Ramos (cell line): ENCODE data around the gene CIBAR2.

Experiments
- in situ Hi-C: fragments of 300-500 bp; cut with MboI; formaldehyde crosslinking; loops from one replicate; pipeline ENCODE4 v1.14.3; 2022; ENCODE audit warnings: low sequenced_read_pairs; ENCODE audit not compliant: unreplicated experiment

The CIBAR2 gene

GRCh38 chr16:85112364-85112763 is at the start of gene CIBAR2:
Gene CIBAR2, minus strand, starts transcription at chr16:85112472. Its CDS starts 120 bp downstream, at chr16:85112352.
- in situ Hi-C loops, result no loop called here

DNA sequence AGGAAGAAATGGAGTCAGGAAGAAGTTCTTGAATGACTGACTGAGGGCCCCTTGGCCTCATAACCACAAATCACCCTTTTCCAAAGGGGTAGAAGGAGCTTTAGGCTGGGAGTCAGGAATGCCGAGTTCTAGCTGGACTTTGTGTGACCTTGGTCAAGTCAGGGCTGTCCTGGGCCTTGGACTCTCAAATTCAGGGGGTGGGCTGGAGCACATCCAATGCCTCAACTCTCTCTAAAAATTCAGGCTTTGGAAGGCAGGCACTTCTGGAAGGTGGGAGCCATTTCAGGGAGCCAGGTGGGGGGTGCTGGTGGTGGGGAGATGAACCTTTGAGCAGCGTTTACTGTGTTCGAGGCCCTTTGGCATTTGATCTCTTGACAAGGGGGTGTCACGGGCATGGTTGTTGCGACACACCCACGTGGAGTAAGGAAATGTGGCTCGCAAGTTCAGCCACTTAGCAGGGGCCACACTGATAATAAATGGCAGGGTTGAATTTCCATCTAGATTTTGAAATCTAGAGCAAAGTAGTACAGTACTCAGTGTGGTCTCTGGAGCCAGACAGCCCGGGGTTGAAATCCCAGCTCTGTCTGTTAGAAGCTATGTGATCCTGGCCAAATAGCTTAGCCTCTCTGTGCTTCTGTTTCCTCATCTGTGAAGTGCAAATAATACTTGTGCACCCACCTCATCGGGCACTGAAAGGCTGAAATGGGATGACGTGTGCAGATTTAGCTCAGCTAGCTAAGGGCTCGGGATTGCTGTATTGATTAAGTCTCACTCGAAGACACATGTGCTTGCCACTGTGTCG is 47.1 kb upstream of the CIBAR2 start:
- in situ Hi-C loops, result no loop called here

DNA sequence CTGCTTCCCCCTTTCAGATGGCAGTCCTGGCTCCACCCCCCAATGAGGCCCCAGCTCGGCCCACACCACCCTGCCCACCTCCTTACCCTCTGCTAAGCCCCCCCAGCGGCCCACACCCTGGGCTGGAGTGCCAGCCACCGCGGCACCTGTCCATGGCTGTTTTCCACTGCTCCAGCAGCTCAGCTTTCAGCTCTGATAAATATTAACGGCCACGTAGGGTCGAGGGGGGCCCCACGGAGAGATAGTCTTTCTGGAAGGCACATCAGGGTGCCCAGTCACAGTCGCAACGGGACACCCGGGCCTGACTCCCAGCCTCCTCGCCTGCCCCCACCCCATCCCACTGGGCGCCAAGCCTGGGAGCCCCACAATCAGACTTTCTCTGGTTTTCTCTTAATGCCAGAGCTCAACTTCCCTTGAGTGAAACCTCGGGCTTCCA is 46.5 kb upstream of the CIBAR2 start:
- in situ Hi-C loops, result no loop called here

DNA sequence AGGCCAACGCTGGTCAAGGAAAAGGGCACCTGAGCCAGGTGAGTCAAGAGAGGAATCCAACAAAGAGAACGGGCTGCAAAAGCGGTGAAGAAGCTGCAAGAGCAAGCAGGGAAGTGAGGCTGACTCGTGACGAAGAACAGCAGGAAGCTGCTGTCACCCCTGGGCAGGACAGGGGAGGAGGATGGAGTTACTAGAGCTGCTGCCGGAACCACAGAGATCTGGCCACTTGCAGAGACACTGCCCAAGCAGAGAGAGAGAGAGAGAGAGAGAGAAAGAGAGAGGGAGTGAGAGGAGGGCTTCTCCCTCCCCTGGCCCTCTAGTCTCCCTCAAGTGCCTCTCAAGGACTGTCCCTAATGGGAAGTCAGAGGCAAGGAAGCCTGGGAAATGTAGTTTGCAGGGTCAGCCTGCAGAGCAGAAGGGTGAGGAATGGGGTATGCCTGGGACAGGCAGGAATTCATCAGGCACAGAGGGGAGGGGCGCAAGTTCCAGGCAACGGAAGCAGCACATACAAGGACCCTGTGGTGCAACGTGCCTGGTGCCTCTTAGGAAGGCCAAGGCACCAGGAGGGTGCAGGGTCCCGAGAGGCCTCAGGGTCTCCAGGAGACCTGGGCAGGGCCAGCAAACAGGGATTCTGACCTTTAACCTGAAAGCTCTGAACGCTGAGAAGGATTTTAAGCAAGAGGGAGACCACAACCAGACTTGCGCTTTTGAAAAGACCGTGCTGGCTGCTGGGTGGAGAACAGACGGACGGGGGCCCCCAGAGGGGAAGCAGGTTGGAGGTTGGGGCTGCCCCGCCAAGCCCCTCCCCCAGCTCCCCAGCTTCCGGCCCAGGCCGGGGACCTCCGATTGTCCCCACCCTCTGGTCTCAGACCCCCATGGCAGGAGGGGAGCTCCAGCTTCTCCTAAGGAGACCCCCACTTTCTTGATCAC is 45.8 kb upstream of the CIBAR2 start:
- in situ Hi-C loops, result no loop called here

DNA sequence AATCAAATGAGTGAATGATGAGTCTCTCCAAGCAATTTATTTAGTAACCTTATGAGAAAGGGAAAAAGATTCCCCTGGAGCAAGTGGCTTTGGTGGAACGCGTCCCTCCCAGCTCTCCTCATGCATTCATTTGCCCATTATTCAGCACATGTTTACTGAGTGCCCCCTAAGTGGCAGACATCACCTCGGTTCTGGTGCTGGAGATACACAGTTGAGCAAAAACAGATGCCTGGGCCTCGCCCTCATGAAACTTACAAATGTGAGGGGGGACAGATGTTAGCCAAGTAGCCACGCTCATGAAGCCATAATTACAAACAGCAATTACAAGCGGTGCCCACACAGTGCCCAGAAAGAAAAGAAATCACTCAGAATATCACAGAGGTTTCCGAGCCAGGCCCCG is 45.1 kb upstream of the CIBAR2 start:
- in situ Hi-C loops, result no loop called here

GRCh38 chr16:85156869-85157268 is 44.6 kb upstream of the CIBAR2 start:
- in situ Hi-C loops, result no loop called here

- in situ Hi-C loops, result no loop called here
Measured at GRCh38 chr16:85156440-85156839, 44.2 kb upstream of the CIBAR2 start.

- in situ Hi-C loops, result no loop called here
Measured at GRCh38 chr16:85153656-85154091, 41.4 kb upstream of the CIBAR2 start.

DNA sequence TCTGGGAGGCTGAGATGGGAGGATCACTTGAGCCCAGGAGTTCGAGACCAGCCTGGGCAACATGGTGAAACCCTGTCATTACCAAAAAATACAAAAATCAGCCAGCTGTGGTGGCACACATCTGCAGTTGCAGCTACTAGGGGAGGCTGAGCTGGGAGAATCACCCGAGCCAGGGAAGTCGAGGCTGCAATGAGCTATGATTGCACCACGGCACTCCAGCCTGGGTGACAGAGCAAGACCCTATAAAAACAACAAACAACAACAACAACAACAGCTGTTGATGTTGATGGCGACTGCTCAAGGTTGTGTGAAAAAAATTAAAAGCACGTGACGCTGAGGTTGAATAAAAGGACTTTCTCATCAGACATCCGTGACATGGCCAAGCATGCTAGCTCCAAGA is 40.8 kb upstream of the CIBAR2 start:
- in situ Hi-C loops, result no loop called here

GRCh38 chr16:85152414-85153030 is 40.2 kb upstream of the CIBAR2 start:
- in situ Hi-C loops, result no loop called here

DNA sequence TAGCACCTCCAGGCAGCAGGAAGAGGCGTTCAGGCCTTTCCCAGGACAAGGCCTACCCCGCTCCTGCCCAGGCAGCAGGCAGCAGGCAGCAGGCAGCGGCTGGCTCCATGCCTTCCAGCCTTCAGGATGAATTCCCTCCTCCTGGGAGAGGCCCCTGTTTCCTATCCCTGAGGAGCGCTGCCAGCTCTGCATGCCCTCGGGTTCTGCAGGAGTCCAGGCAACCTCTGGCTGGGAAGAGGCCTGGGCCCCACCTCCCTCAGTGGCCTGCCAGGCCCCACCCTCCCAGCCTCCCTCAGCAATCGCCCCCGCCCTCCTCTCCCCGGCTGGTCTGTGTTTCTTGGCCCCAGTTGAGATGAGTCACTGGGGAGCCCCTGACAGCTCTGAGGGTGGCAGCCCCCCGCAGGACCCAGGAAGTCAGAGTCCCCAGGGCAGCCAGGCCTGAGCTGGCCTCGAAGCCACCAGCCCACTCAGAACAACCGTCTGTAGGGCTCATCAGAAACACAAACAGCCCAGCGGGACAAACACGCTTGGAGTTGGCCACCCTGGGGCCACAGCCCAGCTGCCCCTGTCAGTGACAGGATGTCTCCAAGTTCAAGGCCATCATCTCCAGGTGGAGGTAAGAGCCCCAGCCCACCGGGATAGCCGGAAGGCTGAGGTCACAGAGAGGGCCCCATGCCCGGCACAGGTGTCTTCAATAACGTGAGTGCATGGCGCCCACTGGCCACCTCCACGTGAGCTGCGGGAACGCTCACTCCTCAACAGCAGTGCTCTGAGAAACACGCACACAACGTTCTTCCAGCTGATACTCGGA is 39.5 kb upstream of the CIBAR2 start:
- in situ Hi-C loops, result no loop called here

DNA sequence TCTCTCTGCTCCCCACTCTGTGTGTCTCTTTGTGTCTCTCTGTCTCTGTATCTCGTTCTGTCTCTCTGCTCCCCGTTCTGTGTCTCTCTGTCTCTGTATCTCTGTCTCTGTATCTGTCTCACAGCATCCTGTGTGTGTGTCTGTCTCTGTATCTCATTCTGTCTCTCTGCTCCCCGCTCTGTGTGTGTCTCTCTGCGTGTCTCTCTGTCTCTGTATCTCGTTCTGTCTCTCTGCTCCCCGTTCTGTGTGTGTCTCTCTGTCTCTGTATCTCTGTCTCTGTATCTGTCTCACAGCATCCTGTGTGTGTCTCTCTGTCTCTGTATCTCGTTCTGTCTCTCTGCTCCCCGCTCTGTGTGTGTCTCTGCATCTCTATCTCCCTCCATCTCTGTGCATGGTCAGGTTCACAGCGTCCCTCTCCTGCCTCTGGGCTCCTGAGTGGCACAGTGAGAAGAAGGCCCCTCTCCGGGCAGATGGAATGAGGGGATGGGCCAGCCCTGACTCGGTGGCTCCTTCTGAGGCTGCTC is 38.9 kb upstream of the CIBAR2 start:
- in situ Hi-C loops, result no loop called here

DNA sequence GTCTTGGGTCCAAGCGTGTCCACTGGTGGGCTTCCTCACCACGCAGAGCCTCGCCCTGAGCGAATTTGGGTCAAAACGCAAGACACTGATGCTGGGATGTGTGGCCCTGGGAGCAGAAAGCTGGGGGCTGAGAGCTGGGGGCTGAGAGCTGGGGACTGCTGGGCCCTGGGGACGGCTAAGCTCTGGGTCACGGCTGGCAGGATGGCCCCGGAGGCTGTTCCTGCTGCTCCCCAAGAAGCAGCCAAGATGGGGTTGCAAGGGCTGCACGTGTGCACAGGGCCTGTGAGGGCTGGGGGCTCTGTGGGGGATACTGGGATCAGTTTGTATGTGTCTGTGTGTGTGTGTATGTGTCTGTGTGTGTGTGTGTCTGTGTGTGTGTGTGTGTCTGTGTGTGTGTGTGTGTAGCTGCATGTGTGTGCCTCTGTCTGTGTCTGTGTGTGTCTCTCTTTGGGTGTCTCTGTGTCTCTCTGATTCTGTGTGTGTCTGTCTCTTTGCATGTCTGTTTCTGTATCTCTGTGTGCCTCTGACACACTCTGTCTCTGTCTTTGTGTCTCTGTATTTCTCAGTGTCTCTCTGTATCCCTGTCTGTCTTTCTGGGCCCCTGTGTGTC is 38.2 kb upstream of the CIBAR2 start:
- in situ Hi-C loops, result no loop called here

- in situ Hi-C loops, result no loop called here
Measured at GRCh38 chr16:85149776-85150175, 37.5 kb upstream of the CIBAR2 start.

- in situ Hi-C loops, result no loop called here
Measured at GRCh38 chr16:85148931-85149330, 36.7 kb upstream of the CIBAR2 start.

GRCh38 chr16:85146922-85147651 is 34.8 kb upstream of the CIBAR2 start:
- in situ Hi-C loops, result no loop called here

DNA sequence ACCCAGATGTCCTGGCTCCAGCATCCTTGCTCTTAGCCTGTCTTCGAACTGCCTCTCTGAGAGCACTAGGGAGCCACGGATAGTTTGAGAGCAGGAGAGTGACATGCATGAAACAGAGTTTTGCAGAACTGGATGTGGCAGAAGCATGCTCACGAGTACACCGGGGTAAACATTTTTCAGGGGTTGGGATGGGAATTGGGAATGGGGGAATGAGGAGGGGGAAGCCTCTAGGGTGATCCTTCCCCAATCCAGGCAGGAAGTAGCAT is 34.2 kb upstream of the CIBAR2 start:
- in situ Hi-C loops, result no loop called here

DNA sequence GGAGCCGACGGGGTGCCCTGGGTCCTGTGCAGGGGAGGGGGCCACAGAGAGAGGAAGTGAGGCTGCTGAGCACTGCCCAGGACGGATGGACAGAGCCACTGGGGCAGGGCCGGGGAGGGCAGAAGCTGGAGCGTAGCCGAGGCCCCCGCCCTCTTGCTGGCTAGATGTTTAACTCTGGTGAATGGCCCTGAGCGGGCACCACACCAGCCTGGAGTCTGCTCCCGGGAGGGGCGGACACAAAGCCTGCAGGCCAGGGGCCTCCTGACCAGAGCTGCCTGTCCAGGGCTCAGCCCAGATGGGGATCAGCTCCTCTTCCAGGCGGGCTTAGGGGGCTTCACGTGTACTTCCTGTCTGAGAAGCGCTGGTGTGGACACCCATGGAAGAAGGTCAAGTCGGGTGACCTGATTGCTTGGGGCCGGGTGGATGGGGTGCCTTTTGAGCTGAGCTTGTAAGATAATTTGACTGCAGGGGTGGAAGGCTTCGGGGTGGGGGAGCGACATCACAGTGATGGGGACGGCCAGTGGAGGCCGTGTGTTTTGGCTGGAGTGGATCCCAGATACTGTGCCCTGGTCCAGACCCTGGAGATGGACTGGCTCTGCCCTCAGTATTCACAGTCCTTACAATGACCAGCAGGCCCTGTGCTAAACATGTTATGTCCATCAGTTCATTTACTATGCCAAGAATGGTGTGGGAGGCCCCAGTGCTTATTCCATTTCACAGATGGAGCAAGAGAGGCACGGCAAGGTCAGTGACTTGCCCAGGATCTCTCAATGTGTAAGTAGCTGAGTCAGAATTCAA is 33.7 kb upstream of the CIBAR2 start:
- in situ Hi-C loops, result no loop called here
